HCT116 (cell line): ENCODE data around the gene BATF3. TPM values are rescaled to one million over a fixed set of nuclear protein-coding genes. Genes with fewer than 3 reads are reported as not detected.

Source experiments
- ATAC-seq: fragments of 200-7000 bp; cut with Tn5 transposase; 2 replicates; pipeline ENCODE4 v1.9.1; 2020; ENCODE audit warnings: mild to moderate bottlenecking, moderate library complexity
- BruUV-seq: library from RNA; stranded (reverse); fragments of 400-500 nt; replicated peaks from 2 replicates; lab custom pipeline; 2021; lab: Mats Ljungman, UMichigan
- CTCF ChIA-PET: fragments of 300-600 bp; sonication (Branson Sonifier 250); formaldehyde crosslinking; loops from one replicate; lab custom pipeline; 2021; ENCODE audit warnings: antibody characterized with exemption; lab: Charles Lee
- POLR2A ChIA-PET: fragments of 300-600, 350-600 bp; sonication (Branson Sonifier 250); formaldehyde crosslinking; loops from one replicate; lab custom pipeline; 2021; ENCODE audit warnings: antibody characterized with exemption; lab: Charles Lee
- RAD21 ChIA-PET, 2 experiments: fragments of 300-600 bp; sonication (Branson Sonifier 250); formaldehyde crosslinking; loops; one replicate each; lab custom pipeline; 2023; ENCODE audit warnings: low total read pairs in 2 of 2; ENCODE audit not compliant: uncharacterized antibody in 2 of 2, unreplicated experiment in 2 of 2, low non-redundant PET in 1 of 2; lab: Charles Lee
- DNase-seq: peaks from one replicate; pipeline ENCODE4 v3.0.0-alpha.2; 2010; ENCODE audit warnings: low read depth, low spot score
- H2AFZ ChIP-seq: fragments of 200-600 bp; shearing (Covaris generic), sonication (generic); 2 replicates; pipeline ENCODE4 v1.6.1; 2017; ENCODE audit warnings: low read depth, mixed run types, mixed read lengths, antibody characterized with exemption, low read length; ENCODE audit not compliant: poor library complexity, severe bottlenecking
- H3K27ac ChIP-seq: 2 replicates; pipeline ENCODE4 v1.5.1; 2012; ENCODE audit warnings: low read depth, low read length
- H3K27me3 ChIP-seq: fragments of 200-600 bp; sonication (generic); 2 replicates; pipeline ENCODE4 v1.6.1; 2016; ENCODE audit warnings: mixed run types, low read length, mixed read lengths; ENCODE audit not compliant: insufficient read depth
- H3K36me3 ChIP-seq, 2 experiments: fragments of 200-500 bp in 1 of 2; fragments of 200-600 bp in 1 of 2; sonication (Bioruptor generic) in 1 of 2; sonication (generic) in 1 of 2; 2 replicates each; pipeline versions ENCODE4 v1.5.1 to v1.6.1; 2014 to 2016; ENCODE audit warnings: low read length in 2 of 2, inconsistent platforms in 1 of 2, mixed read lengths in 1 of 2, mixed run types in 1 of 2; ENCODE audit not compliant: insufficient read depth in 2 of 2, control insufficient read depth in 1 of 2
- H3K4me1 ChIP-seq, 2 experiments: fragments of 200-600 bp in 1 of 2; sonication (generic) in 1 of 2; 2 replicates each; pipeline versions ENCODE4 v1.5.1 to v1.6.1; 2012 to 2017; ENCODE audit warnings: low read length in 2 of 2, inconsistent platforms in 1 of 2, mild to moderate bottlenecking in 1 of 2, mixed read lengths in 1 of 2, mixed run types in 1 of 2, moderate library complexity in 1 of 2; ENCODE audit not compliant: insufficient read depth in 2 of 2, control insufficient read depth in 1 of 2
- H3K4me2 ChIP-seq: fragments of 200-600 bp; sonication (generic); 2 replicates; pipeline ENCODE4 v1.6.1; 2017; ENCODE audit warnings: mixed run types, low read length, mixed read lengths
- H3K4me3 ChIP-seq, 2 experiments: fragments of 200-600 bp in 1 of 2; sonication (generic) in 1 of 2; replicated peaks in 1 of 2; 2 replicates each; pipeline ENCODE4 v1.5.1; 2011 to 2016; ENCODE audit warnings: low read length in 2 of 2, control low read depth in 1 of 2, low read depth in 1 of 2, mild to moderate bottlenecking in 1 of 2, mixed read lengths in 1 of 2, mixed run types in 1 of 2
- H3K79me2 ChIP-seq: fragments of 200-600 bp; sonication (generic); 2 replicates; pipeline ENCODE4 v1.6.1; 2017; ENCODE audit warnings: mild to moderate bottlenecking, mixed run types, low read length, moderate library complexity, mixed read lengths; ENCODE audit not compliant: insufficient read depth
- H3K9ac ChIP-seq: fragments of 200-600 bp; sonication (generic); 2 replicates; pipeline ENCODE4 v1.6.1; 2016; ENCODE audit warnings: low read length, mixed read lengths
- H3K9me2 ChIP-seq: fragments of 200-600 bp; sonication (generic), shearing (Covaris generic); 2 replicates; pipeline ENCODE4 v1.6.1; 2017; ENCODE audit warnings: mixed run types, mild to moderate bottlenecking, moderate library complexity; ENCODE audit not compliant: insufficient read depth
- H3K9me3 ChIP-seq, 2 experiments: fragments of 200-500 bp in 1 of 2; fragments of 200-600 bp in 1 of 2; sonication (Bioruptor generic) in 1 of 2; sonication (generic) in 1 of 2; 2 replicates each; pipeline ENCODE4 v1.6.1; 2014 to 2017; ENCODE audit warnings: low read length in 2 of 2, mixed read lengths in 2 of 2, inconsistent platforms in 1 of 2, low read depth in 1 of 2, mild to moderate bottlenecking in 1 of 2, mixed run types in 1 of 2, moderate library complexity in 1 of 2; ENCODE audit not compliant: control insufficient read depth in 1 of 2, insufficient read depth in 1 of 2
- H4K20me1 ChIP-seq: fragments of 200-600 bp; sonication (generic), shearing (Covaris generic); 2 replicates; pipeline ENCODE4 v1.6.1; 2017; ENCODE audit warnings: mixed run types, mild to moderate bottlenecking, moderate library complexity; ENCODE audit not compliant: insufficient read depth
- ELF1 ChIP-seq: IDR thresholded peaks from 2 replicates; pipeline ENCODE4 v1.6.1; 2012; ENCODE audit warnings: low read depth, borderline replicate concordance
- FOSL1 ChIP-seq: IDR thresholded peaks from 2 replicates; pipeline ENCODE4 v1.6.1; 2012; ENCODE audit warnings: low read depth
- MAX ChIP-seq: IDR thresholded peaks from 2 replicates; pipeline ENCODE4 v1.6.1; 2012
- SP1 ChIP-seq: IDR thresholded peaks from 2 replicates; pipeline ENCODE4 v1.6.1; 2012; ENCODE audit warnings: low read depth
- TCF7L2 ChIP-seq: IDR thresholded peaks from 2 replicates; pipeline ENCODE4 v1.7.0; 2011; ENCODE audit warnings: borderline replicate concordance, inconsistent platforms; ENCODE audit not compliant: insufficient read depth, insufficient read length; ENCODE audit errors: extremely low read depth
- ZBTB33 ChIP-seq: IDR thresholded peaks from 2 replicates; pipeline ENCODE4 v1.6.1; 2011; ENCODE audit warnings: mild to moderate bottlenecking, low read length, moderate library complexity; ENCODE audit not compliant: insufficient replicate concordance; ENCODE audit errors: extremely low read depth
- ZFX ChIP-seq: fragments of 450-650 bp; IDR thresholded peaks from 2 replicates; pipeline ENCODE4 v1.6.1; 2017
- intact Hi-C: fragments of 100-400 bp; cut with micrococcal nuclease; formaldehyde crosslinking; loops from 2 replicates; pipeline ENCODE4 v1.10.0; 2022
- total RNA-seq: library from RNA; stranded (reverse); gene quantifications from one replicate; pipeline ENCODE4 v1.2.1, GENCODE V29; 2021; ENCODE audit not compliant: unreplicated experiment

BATF3 gene
- total RNA-seq, 1 experiment from 2014 or later: 4.8 TPM

GRCh38 chr1:212689758-212690529 lies 9.7 kb downstream of the BATF3 start:
- Histone ChIP-seq H3K9me2 (no peaks in the 10 kb centered on the region), H3K79me2 (no peaks in the 10 kb centered on the region), H3K9me3 (no peaks in the 10 kb centered on the region), H3K36me3 (no peaks in the 10 kb centered on the region), H2AFZ (no peak overlapping the region), H3K4me2 (no peak overlapping the region), H3K27me3 (no peaks in the 10 kb centered on the region), H3K27ac (no peak overlapping the region), H3K9ac (no peak overlapping the region), H3K4me1 (no peaks in the 10 kb centered on the region; a peak in 1 of 4 replicates), H3K4me3 (no peak overlapping the region), H4K20me1 (no peaks in the 10 kb centered on the region)
- CTCF ChIA-PET: no interaction called here
- intact Hi-C loops: no loop called here
- DNase-seq (no peak), ATAC-seq (no peak)
- POLR2A ChIA-PET: no interaction called here
- TF ChIP-seq ZFX (no peak), TCF7L2 (no peak), FOSL1 (no peak), ELF1 (no peak), ZBTB33 (no peak), MAX (no peak), SP1 (no peak)
- BruUV-seq: no TSS peak
- RAD21 ChIA-PET: no interaction called here
